Stimulated activated CD4-positive, alpha-beta T cell treated with anti-CD3 and anti-CD28 coated beads, Interleukin-15, amount 100 ng/mL, for 1 hour (primary cell): Measurements from ENCODE around the gene OBP2A.

Source experiments
- DNase-seq, 2 donors: peaks; one replicate each; pipeline ENCODE4 v3.0.0-alpha.2; 2020; ENCODE audit warnings: low read depth in 1 of 2, low spot score in 1 of 2

OBP2A gene

DNA sequence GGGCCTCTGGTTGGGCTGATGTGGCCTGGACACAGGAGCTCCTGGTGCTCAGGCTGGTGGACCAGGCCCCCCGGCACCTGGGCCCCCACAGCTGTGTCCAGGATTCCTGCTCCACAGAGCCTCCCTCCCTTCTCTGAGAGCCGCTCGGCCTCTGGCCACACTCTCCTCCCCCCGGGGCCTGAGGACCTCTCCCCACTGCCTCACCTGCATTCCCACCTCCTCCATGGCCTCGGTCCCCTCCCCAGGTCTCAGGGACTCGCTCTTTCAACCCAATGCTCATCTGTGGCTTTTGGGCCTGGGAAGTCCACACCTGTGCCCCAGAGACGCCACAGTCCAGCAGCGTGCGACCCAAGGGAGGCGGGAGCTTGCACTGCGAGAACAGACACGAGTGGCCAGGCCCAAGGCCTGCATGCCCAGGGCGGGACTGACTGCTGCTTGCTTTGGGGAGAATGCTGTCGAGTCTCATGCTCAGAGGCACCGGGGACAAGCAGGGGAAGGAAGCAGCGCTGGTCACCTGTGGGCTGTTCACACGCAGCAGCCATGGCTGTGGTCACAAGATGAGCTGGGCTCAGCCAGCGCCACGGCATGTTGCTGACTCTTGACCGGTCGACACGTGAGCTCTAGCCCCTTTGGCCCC, 30.2 kb downstream of the OBP2A start:
- DNase-seq = no peak

DNA sequence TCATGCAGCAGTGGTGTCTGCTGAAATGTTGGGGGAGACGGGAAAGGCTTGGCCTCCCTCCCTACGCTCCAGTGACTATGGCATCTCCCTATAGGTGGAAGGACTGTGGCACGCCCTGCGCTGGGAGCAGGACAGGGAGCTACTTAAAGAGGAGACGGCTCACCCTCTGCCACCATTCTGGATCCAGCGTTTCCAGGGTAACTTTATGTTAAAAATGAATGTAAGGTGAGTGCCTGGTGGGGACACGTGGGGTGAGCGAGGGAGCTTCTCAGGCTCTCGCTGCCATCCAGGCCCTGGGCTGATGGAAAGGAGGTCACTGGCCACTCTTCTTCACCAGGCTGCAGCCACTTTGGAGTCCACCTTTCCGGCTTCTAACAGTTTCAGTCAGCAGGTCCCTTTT, 31.3 kb downstream of the OBP2A start:
- DNase-seq = no peak

DNA sequence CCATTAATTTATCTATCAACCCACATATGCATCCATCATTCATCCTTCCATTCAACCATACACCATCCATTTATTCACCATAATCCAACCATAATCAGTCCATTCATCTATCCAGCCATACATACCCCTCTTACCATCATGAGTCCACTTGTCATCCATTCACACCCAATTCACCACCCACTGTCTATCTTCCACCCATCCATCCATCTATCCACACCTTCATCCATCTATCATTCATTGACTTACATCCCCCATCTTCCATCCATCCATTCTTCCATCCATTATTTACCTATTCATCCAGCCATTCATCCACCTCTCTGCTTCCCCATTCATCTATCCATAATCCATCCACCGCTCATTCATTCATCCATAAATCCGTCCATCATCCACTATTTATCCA, 33.4 kb downstream of the OBP2A start:
- no peak for DNase-seq

DNA sequence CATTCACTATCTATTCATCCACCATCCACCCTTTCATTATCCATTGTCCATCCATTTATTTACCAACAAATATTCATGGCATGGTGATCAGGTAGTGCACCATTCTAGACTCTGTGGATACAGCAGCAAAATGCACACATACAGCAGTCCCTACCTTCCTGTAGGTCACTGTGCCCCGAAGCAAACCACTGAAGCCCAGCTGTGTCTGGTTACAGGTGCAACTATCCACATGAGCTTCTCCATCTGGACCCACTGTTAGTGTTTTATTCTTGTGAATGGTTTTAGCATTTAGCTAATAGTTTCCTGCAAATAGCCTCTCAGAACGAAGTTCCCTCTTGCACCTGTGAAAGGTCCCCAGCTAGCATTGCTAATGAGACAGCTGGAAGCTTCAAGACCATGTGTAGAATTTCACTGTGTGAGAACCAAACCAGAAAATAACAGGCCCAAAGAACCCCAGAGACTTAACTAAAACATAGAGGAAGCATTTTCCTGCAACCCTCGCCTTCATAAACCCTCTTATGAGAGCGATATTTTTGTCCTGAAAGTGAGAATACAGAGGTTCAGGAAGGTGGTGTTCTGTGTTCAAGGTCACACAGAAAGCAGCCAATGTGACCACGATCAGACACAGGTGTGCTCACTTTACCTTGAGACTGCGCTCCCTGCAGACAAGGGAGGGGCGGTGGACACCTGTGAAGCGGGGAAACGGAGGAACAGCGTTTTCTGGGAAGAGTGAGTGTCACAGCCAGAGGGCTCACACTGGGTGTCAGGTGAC, 34.1 kb downstream of the OBP2A start:
- DNase-seq = no peak

DNA sequence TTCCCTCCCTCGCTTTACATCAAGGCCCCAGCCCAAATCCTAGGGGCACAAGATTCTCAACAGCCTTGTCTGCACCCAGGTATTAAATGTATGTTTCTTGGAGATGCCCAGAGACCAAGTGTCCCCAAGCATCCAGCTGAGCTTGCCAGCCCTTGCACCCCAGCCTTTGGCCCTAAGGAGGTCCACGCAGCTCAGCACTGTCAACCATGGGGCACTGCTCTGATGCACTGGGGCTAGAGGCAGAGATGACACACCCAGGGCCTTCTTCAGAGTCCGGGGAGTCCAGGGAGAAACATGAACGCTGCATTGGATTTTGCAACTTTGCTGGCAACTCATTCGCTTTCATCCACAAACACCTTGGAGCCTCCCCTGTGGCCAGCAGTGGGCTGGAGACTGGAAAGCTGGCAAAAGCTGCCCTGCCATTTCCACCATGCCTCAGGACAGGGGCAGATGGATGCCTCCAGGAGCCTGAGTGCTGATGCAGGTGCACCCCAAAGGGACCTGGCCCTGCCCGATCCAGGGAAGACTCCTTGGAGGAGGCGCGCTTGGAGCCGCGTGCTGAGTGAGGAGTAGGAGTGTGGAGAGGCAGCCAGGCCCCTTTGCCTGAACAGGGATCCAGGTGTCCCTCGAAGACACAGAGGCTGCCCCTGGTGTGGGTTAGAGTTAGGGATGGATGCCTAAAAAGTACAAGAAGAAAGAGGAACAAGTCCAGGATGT, 34.9 kb downstream of the OBP2A start:
- DNase-seq = no peak

DNA sequence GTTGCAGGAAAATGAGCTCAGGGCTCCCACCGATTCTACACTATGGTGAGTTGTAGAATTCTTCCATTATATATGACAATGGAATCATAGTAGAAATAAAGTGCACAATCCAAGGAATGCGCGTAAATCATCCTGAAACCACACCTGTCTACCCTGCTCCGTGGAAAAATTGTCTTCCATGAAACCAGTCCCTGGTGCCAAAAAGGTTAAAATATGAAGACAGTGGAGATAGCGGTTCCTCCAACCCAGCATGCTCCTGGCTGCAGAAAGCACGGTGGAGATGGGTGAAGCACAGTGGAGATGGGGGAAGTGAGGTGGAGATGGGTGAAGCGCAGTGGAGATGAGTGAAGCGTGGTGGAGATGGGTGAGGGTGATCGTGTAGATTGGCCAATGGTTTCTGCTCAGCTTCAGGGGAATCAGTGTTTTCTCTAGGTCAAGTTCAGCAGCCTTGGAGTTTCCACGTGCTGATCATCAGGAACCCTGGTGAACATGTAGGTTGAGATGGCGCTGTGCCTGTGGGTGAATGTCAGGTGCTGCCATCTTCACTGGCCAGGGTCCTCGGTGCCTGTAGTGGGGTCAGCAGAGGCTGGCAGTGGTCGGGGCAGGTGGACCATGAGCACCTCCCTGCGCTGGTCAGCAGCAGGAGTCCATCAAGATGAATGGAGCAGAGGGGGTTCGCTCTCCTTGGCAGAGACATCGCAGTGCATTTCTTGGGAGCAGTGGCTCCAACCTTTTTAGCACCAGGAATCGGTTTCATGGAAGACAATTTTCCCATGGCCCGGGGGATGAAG, 35.9 kb downstream of the OBP2A start:
- no peak for DNase-seq

DNA sequence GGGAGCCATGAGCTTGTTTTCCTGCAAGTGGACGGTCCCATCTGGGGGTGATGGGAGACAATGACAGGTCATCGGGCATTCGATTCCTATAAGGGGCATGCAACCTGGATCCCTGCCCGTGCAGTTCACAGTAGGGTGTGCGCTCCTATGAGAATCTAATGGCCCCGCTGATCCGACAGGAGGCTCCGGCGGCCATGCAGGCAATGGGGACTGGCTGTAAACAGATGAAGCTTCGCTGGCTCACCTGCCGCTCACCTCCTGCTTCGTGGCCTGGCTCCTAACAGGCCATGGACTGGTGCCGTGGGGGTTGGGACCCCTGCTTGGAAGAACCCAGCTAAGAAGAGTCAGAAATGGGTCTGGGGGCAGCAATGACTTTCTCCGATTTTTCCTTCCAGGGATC, 36.6 kb downstream of the OBP2A start:
- no peak for DNase-seq

DNA sequence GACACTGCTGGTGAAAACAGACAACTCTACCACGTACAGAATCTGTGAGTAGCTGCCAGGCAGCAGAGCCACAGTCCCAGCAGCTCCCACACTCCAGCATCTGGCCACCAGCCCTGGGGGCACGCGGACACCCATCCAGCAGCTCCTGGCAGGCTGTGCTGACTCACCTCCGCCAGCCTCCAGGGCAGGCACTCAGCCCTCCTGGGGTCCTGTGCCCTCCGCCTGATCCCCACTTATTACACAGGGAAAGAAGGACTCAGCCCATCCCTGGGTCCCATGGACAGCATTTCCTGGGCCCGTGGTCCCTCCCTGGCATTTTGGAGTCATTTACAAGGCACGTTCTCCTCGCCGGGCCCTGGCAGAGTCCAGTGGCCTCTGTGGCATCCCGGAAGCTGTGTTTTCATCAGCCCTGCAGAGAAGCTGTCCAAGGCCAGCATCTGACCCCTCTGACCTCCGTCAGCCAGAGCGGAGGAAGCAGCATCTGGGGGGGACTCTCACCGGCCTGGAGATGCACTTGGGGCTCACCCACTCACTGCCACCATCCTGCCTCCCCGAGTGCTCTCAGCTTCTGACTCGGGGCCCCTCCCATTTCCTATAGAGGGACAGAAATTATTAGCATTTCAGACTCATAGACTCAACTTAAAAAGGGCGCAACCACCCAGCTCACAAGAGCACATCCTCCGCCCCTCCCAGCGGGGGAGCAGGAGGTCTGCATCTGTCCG, 37.2 kb downstream of the OBP2A start:
- DNase-seq = no peak

DNA sequence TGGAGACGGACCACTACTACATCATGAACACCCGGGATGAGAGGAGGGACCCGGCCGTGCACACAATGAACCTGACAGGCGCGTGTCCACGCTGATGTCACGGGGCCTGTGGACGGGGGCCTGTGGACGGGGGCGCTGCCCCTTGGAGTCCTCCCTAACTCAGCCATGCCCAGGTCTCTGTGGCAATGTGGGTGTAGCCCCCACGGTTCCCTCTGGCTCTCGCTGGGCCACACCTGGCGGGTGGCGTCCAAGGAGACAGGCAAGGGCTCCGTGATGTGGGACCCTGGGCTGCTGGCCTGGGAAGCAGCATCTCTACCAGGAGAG, 37.7 kb downstream of the OBP2A start:
- DNase-seq = no peak

DNA sequence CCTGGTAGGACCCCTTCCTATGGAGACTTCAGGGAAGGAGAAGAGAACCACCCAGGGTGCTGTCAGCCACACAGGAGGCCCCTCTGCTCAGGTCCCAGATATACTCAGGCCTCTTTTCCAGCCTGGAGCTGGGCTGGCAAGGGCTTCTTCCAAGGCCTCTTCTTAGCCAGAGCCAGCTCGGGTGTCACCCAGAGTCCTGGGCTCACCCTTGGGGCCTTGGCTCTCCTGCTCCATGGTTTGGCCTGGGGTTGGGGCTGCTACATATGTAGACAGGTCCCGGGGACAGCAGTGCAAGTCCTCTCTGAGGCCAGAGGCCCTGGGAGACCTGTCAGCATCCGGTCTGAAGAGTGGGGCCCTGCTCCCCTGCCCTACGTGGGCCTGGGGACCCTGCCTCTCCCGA, 38.4 kb downstream of the OBP2A start:
- DNase-seq = no peak

DNA sequence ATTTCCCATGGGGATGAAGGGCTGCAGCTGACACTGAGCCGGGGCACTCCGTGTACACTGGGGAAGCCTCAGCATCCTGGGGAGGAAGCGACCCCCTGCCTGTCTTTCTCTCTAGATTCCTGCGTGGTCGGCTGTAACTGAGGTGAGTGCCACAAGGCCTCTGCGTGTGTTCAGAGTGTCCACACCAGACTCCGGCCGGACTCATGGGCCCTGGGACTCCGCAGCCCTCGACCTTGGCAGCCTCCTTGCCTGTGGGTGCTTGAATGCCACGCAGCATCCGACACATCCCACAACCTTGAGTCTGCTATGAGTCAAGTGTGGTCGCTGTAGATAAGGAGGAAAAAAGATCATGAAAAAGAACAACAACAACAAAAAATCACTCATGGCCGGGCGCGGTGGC, 39.0 kb downstream of the OBP2A start:
- no peak for DNase-seq

DNA sequence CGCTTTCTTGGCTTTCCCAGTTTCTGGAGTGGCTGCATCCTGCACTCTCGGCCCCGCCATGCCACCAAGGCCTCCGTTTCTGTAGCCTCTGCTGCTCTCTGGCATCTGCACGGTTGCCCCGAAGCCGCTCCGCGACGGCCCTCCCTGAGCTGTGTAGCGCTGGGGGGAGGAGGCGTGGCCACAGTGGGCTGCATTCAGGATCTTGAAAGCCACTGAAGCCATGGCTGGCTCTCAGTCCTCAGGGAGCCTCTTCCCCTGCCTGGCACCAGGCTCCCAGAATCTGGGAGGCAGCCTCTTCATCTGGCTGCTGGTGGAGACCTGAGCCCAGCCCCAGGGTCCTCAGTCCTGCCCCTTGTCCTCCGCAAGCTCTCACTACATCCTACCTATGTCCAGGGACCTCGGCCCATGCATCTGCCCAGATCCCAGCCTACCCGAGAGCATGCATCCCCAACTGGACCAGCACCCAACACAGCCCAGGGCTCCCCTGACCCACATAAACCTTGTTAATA, 40.7 kb downstream of the OBP2A start:
- DNase-seq = no peak

DNA sequence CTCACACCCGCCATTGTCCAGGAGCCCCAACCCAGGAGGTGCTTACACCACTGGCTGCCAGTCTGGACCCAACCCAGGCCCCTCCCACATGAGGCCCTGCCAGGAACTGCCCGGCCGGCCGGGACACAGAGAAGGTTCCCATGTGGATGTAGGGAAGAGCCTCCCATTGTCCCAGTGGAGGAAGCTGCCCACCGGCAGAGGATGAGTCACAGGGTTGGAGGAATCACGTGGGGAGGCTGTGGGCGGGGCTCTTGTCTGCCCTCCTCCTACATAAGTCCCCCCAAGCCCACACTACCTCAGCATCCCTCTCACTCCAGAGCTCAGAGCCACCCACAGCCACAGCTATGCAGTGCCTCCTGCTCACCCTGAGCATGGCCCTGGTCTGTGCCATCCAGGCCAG, 41.7 kb downstream of the OBP2A start:
- no peak for DNase-seq

DNA sequence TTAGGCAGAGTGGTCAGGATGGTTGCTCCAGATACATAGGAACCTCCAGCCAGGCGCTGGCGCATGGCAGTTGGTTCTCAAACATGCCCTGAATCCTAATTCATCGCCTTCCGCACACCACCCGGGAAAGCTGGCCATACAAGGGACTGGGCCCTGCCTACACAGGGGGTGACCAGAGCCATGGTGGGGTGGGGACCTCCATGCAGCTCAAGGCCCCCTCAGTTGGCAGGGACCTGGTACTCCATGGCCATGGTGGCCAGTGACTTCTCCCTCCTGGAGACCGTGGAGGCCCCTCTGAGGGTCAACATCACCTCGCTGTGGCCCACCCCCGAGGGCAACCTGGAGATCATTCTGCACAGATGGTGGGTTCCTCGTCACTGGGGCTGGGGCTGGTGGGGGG, 42.4 kb downstream of the OBP2A start:
- no peak for DNase-seq

DNA sequence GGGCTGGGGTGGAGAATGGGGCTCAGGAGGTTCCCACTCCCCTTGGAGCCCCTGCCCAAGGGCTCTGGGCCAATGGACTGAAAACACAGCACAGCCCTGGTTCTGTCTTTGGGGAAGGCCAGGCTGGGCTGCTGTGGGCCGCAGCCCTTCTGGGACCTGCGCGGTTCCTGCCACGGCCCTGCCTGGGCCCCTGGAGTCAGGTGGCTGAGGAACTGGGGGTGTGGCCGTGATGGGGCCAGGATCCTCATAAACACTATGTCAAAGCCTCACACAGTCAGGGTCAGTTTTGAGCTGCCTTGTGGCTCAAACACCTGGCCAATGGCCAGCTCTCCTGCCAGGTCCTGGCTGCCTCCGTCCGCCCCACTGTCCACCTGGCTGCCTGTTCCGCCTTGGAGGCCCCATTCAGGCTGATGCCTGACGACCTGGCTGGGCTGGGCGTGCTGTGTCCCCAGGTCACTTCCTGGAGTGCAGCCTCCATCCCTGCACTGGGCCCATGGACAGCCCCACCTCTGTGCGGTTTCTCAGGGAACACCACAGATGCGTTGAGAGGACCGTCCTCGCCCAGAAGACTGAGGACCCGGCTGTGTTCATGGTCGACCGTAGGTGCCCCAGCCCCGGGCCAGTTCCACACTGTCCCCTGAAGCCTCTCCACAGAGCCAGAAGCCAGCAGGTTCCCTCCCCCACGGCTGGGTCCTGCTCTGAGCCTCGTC, 43.1 kb downstream of the OBP2A start:
- DNase-seq = no peak

DNA sequence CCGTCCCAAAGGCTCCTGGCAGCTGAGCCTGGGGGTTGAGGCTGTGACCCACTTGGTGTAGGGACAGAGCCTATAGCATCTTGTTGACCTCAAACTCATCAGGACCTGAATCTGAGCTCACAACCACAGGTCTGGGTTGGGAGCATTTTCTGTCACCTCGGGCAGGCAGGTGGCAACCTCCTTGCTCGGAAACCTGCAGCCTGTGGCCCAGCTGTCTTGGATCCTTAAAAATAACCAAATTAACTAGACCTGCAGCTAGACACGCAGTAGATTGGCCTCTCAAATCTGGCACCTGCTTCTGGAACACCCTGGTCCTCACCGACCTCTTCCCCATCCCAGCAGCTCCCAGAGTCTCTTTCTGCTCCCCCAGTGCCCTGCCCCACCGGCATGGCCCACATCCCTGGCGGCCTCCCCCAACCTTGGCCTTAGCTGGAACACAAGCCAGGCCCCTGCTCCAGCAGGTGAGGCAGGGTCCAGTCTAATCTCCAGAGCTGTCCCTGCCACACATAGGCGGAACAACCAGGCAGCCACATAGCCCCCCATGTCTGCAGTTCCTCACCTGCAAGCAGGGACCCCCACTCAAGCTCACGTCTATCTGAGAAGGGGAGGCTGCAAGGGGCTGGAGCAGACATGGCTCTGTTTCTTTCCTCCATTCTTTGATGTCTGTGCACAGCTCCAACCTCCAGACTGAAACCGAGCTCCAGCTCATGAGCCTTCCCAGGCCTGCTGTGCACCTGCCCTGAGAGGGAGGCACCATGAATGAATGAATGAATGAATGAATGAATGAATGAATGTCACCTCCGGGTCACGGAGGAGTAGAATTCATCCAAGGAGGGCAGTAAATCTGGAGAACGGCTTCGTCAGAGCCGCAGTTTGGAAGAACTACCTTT, 43.9 kb downstream of the OBP2A start:
- no peak for DNase-seq

DNA sequence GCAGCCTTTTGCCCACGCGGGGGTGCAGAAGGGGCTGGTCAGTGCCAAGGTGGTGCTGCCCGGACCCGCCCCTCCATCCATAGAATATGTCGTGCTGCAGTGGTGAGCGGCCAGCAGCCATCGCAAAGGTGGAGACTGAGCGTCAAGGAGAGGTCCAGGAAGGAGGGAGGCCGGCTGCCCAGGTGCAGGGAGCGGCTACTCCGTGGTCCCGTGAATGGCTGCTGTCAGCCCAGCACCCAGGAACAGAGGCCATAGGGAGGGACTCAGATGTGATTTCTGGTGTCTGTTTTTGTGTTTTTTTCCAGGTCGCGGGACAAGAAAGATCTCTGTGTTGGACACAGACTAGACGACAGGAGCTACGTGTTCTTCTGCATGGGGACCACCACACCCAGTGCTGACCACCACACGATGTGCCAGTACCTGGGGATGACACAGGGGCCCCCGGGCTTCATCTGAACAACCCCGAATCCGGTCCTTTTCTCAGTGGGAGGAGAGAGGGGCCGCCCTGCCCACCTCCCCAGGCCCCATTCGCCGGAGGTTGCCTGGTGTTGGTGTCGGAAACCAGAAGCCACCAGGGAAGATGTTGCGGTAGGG, 44.7 kb downstream of the OBP2A start:
- no peak for DNase-seq

DNA sequence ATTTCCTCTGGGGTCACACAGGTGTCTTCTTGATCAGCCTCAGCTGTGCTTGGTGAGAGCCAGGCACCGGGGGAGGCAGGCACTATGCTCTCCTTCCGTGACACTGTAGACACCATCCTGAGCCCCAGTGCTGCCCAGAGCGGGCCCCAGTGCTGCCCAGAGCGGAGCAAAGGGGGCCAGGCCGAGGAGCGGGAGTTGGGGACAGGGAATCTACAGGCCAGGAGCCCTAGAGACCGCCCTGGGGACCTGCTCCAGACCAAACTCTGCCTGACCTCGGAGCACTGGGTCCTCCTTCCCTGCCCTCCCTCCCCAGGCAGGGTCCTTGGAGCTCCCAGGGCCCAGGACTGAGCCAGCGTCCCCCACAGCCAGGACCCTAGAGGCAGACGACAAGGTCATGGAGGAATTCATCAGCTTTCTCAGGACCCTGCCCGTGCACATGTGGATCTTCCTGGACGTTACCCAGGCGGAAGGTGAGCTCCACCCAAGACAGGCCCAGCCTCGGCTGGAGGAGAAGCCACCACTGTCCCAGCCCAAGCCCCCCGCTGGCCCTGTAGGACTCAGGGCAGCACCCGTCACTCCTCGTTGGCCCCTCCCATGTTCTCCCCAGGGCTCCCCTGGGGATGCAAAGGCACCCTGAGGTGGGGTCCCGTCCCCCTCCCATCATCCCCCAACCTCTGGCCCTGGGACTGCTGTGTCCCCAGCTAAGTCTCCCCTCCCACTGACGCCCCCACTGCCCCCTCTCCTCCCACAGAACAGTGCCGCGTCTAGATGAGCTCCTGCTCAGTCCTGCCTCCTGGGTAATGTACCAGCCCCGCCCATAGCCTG, 45.8 kb downstream of the OBP2A start:
- no peak for DNase-seq
